Measurements from ENCODE around the gene PORCN. TPM values are rescaled to one million over a fixed set of nuclear protein-coding genes. Genes with fewer than 3 reads are reported as not detected.

Gene PORCN
- total RNA-seq, 1 experiment from 2014 or later, result 12.6 TPM

GRCh38 chrX:48498374-48498809 is 10.4 kb upstream of the PORCN start:
- H3K36me3 Mint-ChIP-seq (ENCODE audit: insufficient read depth in 1 of 3, low read depth in 3 of 3), result no peaks in the 10 kb centered on the region; a peak in 2 of 7 replicates
- no CpG with 5 or more reads among the region's 6 CpGs for WGBS (ENCODE audit: extremely low coverage, insufficient read length, low lambda C conversion rate)

More at GRCh38 chrX:48498374-48498809, 10.4 kb upstream of the PORCN start:
- Histone ChIP-seq H3K79me1 (ENCODE audit: insufficient read depth, low read depth, low read length, poor library complexity, severe bottlenecking) (no peaks in the 10 kb centered on the region), H3K79me2 (ENCODE audit: insufficient read depth, low read length) (no peaks in the 10 kb centered on the region), H3K18ac (ENCODE audit: insufficient read length, low read depth, low read length) (no peak overlapping the region), H3K4me1 (ENCODE audit: insufficient read depth, low read length) (no peaks in the 10 kb centered on the region), H3K27ac (ENCODE audit: insufficient read length, low read depth, low read length) (no peak overlapping the region), H3K4me2 (ENCODE audit: insufficient read depth, insufficient read length, low read length) (no peak overlapping the region), H2BK20ac (ENCODE audit: low read depth, low read length, poor library complexity, severe bottlenecking) (peak overlapping the region; percentile 51), H2AK5ac (ENCODE audit: insufficient read length, low read length) (no peak overlapping the region), H4K8ac (replicated peaks; ENCODE audit: insufficient read length, low read depth, low read length) (no peak overlapping the region), H2AFZ (ENCODE audit: low read length) (no peak overlapping the region), H3T11ph (ENCODE audit: low read length) (no peak overlapping the region), H3K23me2 (ENCODE audit: insufficient read length, low read depth, low read length, poor library complexity, severe bottlenecking) (no peaks in the 10 kb centered on the region), H2BK12ac (ENCODE audit: insufficient read length, low read depth, low read length) (no peak overlapping the region), H4K91ac (ENCODE audit: insufficient read length, low read depth, low read length) (no peak overlapping the region), H2BK5ac (ENCODE audit: insufficient read length, low read length) (no peak overlapping the region), H3K9me3 (ENCODE audit: control insufficient read depth, low read depth, low read length) (peaks cover 9% of the 10 kb centered on the region), H2BK15ac (ENCODE audit: low read depth, low read length) (no peak overlapping the region), H3K4ac (ENCODE audit: low read depth, low read length) (no peak overlapping the region), H3K56ac (ENCODE audit: insufficient read length, low read depth, low read length) (no peak overlapping the region), H3K27me3 (ENCODE audit: insufficient read depth, low read length) (no peaks in the 10 kb centered on the region), H4K5ac (ENCODE audit: insufficient read length, low read depth, low read length) (no peak overlapping the region), H2BK120ac (ENCODE audit: low read depth, low read length, poor library complexity, severe bottlenecking) (no peak overlapping the region), H3K23ac (ENCODE audit: insufficient read length, low read depth, low read length) (no peak overlapping the region), H3K14ac (ENCODE audit: insufficient read depth, low read length) (no peak overlapping the region), H4K20me1 (ENCODE audit: control insufficient read depth, insufficient read depth, insufficient read length) (no peaks in the 10 kb centered on the region), H3K9ac (ENCODE audit: extremely low read depth, insufficient read length, low read length) (no peak overlapping the region)
- 0 out of 4 replicates have a peak, but pooled peaks cover 0 to 2% of the 10 kb centered on the region in 2 experiments for H3K4me1 Mint-ChIP-seq
- no peak for TF ChIP-seq CTCF (conservative IDR thresholded peaks at IDR 0.05)
- no peaks in the 10 kb centered on the region; the same call in none of the 2 replicates for H3K27me3 Mint-ChIP-seq (ENCODE audit: low read depth)
- no peak for DNase-seq
- no peak overlapping the region for H3K27ac Mint-ChIP-seq
- H3K9me3 Mint-ChIP-seq, result peaks cover 72 to 81% of the 10 kb centered on the region in 2 experiments
- no peak overlapping the region for H3K4me3 Mint-ChIP-seq

All from H9 (cell line).